Medulla oblongata (tissue), 1 donor: ENCODE results near the gene TMIE.

Experiments used
- DNase-seq: peaks from one replicate; pipeline ENCODE4 v3.0.0-alpha.2; 2015; ENCODE audit errors: extremely low spot score

Gene TMIE

GRCh38 chr3:46708401-46709156 is 7.4 kb downstream of the TMIE start:
- no peak for DNase-seq

DNA sequence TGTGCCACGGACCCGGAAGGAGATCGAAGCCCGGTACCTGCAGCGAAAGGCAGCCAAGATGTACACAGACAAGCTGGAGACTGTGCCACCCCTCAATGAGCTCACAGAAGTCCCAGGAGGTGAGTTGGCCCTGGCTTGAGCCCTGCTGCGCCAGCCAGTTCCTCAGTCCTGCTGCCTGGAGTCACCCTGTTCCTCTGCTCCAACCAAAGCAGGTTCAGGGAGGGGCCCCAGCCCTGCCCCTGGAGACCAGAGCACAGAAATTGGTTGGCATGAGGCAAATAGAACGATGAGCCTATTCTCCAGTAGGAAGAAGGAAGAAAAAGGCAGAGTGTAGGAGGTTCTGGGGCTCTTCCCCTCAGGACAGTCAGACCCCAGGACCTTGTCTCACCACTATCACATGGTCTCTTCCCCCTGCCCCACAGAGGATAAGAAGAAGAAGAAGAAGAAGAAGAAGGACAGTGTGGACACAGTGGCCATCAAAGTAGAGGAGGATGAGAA is 8.0 kb downstream of the TMIE start:
- DNase-seq: no peak

GRCh38 chr3:46709721-46710120 is 8.5 kb downstream of the TMIE start:
- DNase-seq: no peak

DNA sequence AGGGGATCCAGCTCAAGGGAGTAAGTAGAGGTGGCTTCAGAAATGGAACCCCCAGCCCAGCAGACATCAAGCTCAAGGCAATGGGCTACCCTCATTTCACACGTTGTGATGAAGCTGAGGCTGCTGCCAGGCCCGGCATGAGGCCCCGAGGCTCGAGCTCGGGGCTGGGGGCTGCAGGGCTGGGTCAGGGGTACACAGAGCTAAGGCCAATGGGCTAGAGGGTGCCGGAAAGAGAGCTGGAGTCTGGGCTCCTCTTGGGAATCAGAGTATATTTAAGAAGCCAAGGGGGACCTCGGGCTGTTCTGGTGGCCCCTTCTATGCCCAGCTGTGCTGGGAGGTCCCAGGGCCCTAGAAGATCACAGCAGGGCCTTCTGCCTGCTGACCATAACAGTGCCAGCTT is 9.0 kb downstream of the TMIE start:
- no peak for DNase-seq

GRCh38 chr3:46710671-46711295 is 9.6 kb downstream of the TMIE start:
- DNase-seq: no peak

DNA sequence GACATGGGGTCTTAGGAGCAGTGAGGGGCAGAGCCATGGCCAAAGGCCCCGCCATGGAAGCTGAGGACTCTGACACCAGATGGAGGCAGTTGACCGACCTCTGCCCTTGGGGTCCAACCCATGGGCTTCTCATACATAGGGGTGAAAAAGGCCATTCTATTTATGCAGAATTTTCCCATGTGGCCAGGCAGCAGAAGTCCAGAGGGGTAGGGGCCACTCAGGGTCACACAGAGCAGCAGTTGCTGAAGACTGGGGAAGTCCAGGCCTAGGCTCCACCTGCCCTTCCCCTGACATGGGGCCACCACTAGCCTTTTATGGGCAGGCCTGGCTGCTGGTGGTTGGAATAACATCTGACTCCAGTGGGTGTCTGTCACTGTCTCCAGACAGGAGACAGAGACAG is 10.1 kb downstream of the TMIE start:
- DNase-seq: no peak

DNA sequence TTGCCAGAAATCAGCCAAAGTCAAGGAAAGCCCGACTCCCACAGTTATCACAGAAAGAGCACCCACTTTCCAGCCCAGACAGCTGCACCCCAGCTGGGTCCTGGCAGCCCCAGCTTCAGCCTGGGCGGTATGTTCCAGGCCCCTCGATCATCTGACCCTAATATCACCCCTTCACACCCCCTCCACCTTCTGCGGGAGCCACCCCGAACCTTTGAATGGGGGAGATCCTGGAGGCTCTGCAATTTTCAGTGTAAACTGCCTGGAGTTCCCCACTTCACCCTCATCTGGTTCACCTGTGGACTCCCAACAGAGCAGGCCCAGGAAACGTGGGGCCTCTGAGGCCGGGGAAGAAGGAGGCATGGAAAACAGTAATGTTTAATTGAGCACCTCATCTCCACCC is 10.6 kb downstream of the TMIE start:
- no peak for DNase-seq

GRCh38 chr3:46712191-46713049 is 11.2 kb downstream of the TMIE start:
- DNase-seq: no peak

DNA sequence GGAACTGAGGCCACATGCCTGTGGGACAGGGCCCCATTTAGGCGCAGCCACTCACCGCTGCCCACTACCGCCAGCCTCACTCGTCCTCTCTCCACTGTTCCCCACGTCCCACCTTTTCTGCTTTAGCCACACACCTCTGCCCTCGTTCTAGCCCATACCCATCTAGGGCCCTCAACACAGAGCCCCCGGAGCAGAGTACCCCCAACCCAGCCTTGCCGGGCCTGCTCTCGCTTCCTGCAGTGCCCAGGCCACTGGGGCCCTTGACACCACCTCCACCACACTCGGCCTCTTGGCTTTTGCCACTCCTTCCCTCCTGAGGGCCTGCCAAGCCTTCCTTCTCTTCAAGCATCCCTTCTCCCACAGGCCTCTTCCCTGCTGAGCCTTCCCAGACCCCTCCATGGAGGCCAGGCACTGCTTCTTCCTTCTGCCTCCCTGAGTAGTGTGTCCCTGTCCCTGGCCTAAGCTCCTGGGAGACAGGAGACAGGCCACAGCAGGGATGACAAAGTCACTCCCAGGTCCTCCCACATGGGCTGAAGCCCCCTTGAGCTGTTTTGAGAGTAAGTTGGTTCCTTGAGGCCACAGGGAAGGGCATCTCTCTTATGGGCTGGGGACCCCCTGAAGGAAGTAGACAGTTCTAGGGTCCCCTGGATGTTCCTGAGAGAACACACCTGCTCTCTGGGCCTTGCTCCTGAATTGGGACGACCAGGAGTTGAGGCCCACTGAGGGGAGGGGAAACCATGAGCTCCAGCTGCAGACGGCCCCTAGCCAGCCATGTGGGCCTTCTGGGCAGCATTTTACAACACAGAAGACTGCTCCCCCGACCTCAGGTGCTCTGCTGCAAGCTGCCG is 12.1 kb downstream of the TMIE start:
- no peak for DNase-seq

DNA sequence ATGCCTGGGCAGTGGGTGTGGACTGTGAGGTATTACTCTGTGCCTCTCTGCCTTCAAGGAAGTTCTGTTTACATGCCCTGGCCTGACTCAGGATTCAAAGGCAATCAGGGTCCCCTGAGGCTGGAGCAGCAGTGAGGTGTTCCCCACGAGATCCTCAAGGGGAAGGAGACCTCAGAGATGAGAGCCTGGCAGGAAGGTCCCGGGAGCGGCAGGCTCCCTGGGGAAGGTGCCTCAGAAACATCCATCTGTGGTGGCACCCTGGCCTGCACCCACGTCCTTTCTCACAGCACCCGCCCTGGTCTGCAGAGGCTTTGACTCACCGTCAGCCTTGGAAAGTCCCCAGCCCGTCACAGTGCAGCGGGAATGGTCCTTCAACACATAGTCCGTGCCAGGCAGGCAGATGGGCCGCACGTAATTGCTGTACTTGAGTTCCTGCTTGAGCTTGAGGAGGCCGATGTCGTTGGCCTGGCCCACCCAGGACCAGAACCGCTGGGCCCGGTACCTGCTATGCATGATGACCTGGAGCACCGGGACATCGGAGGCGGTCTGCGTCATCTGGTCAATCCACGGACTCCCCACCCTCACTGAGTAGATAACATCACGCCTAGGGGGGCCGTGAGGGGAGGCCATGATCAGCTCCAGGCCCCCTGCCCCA is 12.8 kb downstream of the TMIE start:
- DNase-seq: no peak

GRCh38 chr3:46714728-46715506 is 13.7 kb downstream of the TMIE start:
- no peak for DNase-seq

- DNase-seq: no peak
Observed at GRCh38 chr3:46715507-46716175, 14.4 kb downstream of the TMIE start.

DNA sequence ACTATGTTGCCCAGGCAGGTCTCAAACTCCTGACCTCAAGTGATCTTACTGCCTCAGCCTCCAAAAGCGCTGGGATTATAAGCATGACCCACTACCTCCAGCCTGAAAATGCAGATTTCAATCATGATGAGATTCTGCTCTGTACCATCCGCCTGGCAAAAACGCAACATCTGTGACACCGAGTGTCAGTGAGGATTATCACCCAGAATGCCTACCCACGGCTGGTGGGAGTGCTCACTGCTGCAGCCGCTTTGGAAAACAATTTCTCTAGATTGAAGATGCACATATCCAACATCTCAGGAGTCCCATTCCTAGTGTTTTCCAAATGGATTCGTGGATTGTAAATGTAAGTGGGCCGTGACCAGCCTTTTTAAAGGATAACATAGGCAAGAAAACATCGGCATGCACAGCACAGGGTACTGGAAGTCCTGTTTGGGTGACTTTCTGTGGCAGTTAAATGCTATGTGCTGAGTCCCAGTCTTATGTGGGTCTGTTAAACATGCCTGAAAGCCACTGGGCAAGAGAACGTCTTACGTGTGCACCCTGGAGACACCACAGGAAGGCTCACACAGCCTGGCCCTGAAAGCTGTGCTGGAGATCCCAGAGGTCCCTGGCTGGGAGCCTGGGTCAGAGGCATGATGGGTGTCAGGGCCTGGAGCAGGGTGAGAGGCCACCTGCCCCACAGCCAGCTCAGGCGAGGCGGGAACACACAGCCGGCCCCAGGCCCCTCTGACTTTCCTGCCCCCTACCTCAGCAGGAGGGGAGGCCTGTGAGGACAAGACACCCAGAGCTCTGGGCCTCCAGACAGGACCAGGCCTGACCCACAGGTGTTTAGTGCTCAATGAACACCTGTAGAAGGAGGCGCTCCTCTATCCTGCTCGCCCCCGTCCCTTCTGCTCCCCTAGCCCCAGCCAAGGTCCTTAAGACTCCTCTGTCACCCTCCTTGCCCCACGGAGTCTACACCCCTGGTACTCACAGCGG is 15.6 kb downstream of the TMIE start:
- DNase-seq: no peak

DNA sequence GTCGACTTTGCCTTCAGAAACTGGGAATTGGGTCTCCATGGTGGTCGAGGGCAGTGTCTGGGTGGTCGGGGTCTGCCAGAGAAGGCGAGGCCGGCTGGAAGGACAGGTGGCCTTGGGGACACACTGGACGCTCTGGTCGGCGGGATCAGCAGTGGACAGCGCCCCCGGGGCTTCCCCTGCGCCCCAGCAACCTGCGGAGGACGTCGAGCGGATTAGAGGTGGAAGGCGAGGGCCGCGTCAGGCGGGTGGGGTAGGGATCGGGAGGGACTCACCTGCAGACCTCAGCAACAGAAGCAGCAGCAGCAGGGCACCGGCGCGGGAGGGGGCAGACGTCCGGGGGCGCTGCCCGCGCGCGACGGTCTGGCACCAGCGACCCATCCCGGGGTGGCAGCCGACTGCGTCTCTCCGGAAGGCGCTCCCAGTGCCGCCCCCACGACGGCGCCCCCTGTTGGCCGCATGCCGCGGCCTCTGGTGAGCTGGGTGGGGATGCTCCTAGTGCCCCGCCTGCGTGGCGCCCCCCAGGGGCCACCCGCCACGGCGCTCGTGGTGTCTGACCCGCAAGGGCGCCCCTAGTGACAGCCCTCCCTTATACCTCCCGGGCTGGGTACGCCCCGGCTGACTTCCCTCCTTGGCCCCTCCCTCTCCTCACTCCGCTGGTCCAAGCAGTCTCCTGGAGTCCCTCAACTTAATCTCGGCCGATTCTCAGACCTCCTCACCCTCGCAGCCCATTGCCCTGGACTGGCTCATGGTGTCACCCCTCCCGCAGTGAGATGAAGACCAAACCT is 16.4 kb downstream of the TMIE start, which contains the start of gene PRSS50:
TSS of gene PRSS50 (minus strand) at position 423 of the 785 bp plus-strand sequence. CDS start at position 378, 45 bp downstream.
- no peak for DNase-seq

- no peak for DNase-seq
Observed at GRCh38 chr3:46719044-46719565, 17.9 kb downstream of the TMIE start.

- no peak for DNase-seq
Observed at GRCh38 chr3:46719735-46720271, 18.6 kb downstream of the TMIE start.

- DNase-seq: no peak
Observed at GRCh38 chr3:46721009-46721408, 19.8 kb downstream of the TMIE start.
